ENCODE measurements around the gene OR2H2. TPM values are rescaled to one million over a fixed set of nuclear protein-coding genes. Genes with fewer than 3 reads are reported as not detected.

The OR2H2 gene
- total and polyA plus RNA-seq, 2 experiments from 2014 or later = 0.86 TPM; not detected in 1

DNA sequence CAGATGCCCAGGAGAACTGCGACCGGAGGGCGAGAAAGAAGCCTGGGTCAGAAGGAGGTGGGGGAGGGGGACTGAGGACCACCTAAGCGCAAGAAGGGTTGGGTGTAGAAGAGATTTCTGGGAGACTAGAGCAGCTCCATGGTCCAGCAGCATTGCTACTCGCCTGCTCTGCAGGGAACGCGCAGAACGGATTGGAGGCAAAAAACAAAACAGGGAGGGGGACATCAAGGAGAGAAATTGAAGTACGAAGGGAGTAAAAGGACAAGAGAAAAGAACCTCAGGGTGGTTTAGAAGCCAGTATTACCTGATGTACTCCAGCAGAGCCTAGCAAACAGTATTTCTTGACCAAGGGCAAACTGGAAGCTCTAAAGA is 48.6 kb downstream of the OR2H2 start (continued):
- TF ChIP-seq, protein P1, sequence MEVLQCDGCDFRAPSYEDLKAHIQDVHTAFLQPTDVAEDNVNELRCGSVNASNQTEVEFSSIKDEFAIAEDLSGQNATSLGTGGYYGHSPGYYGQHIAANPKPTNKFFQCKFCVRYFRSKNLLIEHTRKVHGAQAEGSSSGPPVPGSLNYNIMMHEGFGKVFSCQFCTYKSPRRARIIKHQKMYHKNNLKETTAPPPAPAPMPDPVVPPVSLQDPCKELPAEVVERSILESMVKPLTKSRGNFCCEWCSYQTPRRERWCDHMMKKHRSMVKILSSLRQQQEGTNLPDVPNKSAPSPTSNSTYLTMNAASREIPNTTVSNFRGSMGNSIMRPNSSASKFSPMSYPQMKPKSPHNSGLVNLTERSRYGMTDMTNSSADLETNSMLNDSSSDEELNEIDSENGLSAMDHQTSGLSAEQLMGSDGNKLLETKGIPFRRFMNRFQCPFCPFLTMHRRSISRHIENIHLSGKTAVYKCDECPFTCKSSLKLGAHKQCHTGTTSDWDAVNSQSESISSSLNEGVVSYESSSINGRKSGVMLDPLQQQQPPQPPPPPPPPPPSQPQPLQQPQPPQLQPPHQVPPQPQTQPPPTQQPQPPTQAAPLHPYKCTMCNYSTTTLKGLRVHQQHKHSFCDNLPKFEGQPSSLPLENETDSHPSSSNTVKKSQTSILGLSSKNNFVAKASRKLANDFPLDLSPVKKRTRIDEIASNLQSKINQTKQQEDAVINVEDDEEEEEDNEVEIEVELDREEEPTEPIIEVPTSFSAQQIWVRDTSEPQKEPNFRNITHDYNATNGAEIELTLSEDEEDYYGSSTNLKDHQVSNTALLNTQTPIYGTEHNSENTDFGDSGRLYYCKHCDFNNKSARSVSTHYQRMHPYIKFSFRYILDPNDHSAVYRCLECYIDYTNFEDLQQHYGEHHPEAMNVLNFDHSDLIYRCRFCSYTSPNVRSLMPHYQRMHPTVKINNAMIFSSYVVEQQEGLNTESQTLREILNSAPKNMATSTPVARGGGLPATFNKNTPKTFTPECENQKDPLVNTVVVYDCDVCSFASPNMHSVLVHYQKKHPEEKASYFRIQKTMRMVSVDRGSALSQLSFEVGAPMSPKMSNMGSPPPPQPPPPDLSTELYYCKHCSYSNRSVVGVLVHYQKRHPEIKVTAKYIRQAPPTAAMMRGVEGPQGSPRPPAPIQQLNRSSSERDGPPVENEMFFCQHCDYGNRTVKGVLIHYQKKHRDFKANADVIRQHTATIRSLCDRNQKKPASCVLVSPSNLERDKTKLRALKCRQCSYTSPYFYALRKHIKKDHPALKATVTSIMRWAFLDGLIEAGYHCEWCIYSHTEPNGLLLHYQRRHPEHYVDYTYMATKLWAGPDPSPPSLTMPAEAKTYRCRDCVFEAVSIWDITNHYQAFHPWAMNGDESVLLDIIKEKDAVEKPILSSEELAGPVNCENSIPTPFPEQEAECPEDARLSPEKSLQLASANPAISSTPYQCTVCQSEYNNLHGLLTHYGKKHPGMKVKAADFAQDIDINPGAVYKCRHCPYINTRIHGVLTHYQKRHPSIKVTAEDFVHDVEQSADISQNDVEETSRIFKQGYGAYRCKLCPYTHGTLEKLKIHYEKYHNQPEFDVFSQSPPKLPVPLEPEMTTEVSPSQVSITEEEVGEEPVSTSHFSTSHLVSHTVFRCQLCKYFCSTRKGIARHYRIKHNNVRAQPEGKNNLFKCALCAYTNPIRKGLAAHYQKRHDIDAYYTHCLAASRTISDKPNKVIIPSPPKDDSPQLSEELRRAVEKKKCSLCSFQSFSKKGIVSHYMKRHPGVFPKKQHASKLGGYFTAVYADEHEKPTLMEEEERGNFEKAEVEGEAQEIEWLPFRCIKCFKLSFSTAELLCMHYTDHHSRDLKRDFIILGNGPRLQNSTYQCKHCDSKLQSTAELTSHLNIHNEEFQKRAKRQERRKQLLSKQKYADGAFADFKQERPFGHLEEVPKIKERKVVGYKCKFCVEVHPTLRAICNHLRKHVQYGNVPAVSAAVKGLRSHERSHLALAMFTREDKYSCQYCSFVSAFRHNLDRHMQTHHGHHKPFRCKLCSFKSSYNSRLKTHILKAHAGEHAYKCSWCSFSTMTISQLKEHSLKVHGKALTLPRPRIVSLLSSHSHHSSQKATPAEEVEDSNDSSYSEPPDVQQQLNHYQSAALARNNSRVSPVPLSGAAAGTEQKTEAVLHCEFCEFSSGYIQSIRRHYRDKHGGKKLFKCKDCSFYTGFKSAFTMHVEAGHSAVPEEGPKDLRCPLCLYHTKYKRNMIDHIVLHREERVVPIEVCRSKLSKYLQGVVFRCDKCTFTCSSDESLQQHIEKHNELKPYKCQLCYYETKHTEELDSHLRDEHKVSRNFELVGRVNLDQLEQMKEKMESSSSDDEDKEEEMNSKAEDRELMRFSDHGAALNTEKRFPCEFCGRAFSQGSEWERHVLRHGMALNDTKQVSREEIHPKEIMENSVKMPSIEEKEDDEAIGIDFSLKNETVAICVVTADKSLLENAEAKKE (CRISPR knock-in tag; IDR thresholded peaks at IDR 0.05) = no peak
- no peak for TF ChIP-seq EZH2 (IDR thresholded peaks at IDR 0.05; ENCODE audit: low read depth, unreplicated experiment)
- no peak for TF ChIP-seq POLR2AphosphoS5 (IDR thresholded peaks at IDR 0.05; ENCODE audit: low read depth)
- TF ChIP-seq CREB1 (CRISPR knock-in tag; IDR thresholded peaks at IDR 0.05; ENCODE audit: low read depth) = no peak
- TF ChIP-seq ZNF331 (CRISPR knock-in tag; IDR thresholded peaks at IDR 0.05; ENCODE audit: low read depth) = no peak
- TF ChIP-seq ZNF114 (CRISPR knock-in tag; IDR thresholded peaks at IDR 0.05) = no peak
- no peak for TF ChIP-seq JUNB (IDR thresholded peaks at IDR 0.05; ENCODE audit: unreplicated experiment)
- TF ChIP-seq NANOG (IDR thresholded peaks at IDR 0.05; ENCODE audit: borderline replicate concordance) = no peak
- TF ChIP-seq, protein P2, sequence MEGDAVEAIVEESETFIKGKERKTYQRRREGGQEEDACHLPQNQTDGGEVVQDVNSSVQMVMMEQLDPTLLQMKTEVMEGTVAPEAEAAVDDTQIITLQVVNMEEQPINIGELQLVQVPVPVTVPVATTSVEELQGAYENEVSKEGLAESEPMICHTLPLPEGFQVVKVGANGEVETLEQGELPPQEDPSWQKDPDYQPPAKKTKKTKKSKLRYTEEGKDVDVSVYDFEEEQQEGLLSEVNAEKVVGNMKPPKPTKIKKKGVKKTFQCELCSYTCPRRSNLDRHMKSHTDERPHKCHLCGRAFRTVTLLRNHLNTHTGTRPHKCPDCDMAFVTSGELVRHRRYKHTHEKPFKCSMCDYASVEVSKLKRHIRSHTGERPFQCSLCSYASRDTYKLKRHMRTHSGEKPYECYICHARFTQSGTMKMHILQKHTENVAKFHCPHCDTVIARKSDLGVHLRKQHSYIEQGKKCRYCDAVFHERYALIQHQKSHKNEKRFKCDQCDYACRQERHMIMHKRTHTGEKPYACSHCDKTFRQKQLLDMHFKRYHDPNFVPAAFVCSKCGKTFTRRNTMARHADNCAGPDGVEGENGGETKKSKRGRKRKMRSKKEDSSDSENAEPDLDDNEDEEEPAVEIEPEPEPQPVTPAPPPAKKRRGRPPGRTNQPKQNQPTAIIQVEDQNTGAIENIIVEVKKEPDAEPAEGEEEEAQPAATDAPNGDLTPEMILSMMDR (conservative IDR thresholded peaks at IDR 0.05; ENCODE audit: low read depth in 2 of 2) = no peak
- TF ChIP-seq STAT1 (IDR thresholded peaks at IDR 0.05; ENCODE audit: unreplicated experiment) = no peak
- no peak for TF ChIP-seq EZH2phosphoT487 (IDR thresholded peaks at IDR 0.05; ENCODE audit: unreplicated experiment)
- TF ChIP-seq, protein P3, sequence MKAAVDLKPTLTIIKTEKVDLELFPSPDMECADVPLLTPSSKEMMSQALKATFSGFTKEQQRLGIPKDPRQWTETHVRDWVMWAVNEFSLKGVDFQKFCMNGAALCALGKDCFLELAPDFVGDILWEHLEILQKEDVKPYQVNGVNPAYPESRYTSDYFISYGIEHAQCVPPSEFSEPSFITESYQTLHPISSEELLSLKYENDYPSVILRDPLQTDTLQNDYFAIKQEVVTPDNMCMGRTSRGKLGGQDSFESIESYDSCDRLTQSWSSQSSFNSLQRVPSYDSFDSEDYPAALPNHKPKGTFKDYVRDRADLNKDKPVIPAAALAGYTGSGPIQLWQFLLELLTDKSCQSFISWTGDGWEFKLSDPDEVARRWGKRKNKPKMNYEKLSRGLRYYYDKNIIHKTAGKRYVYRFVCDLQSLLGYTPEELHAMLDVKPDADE (IDR thresholded peaks at IDR 0.05) = no peak

All from GM23338 (cell line).